ENCODE data around the gene RALGDS.

The RALGDS gene

GRCh38 chr9:133158695-133159094 lies 37.7 kb upstream of the RALGDS start:
- no peak for DNase-seq (ENCODE audit: extremely low read depth, low read depth)
- TF ChIP-seq CTCF (IDR thresholded peaks at IDR 0.05; ENCODE audit: low read depth, low read length) = no peak

- no peak for DNase-seq (ENCODE audit: extremely low read depth, low read depth)
- no peak for TF ChIP-seq CTCF (IDR thresholded peaks at IDR 0.05; ENCODE audit: low read depth, low read length)
Measured at GRCh38 chr9:133155156-133155555, 34.1 kb upstream of the RALGDS start.

- no peak for TF ChIP-seq CTCF (IDR thresholded peaks at IDR 0.05; ENCODE audit: low read depth, low read length)
- DNase-seq (ENCODE audit: extremely low read depth, low read depth) = no peak
Measured at GRCh38 chr9:133154097-133154989, 33.3 kb upstream of the RALGDS start.

GRCh38 chr9:133153227-133154096 lies 32.4 kb upstream of the RALGDS start:
- no peak for TF ChIP-seq CTCF (IDR thresholded peaks at IDR 0.05; ENCODE audit: low read depth, low read length)
- no peak for DNase-seq (ENCODE audit: extremely low read depth, low read depth)

GRCh38 chr9:133151601-133152525 lies 30.8 kb upstream of the RALGDS start:
- no peak for DNase-seq (ENCODE audit: extremely low read depth, low read depth)
- TF ChIP-seq CTCF (IDR thresholded peaks at IDR 0.05; ENCODE audit: low read depth, low read length) = no peak

- no peak for TF ChIP-seq CTCF (IDR thresholded peaks at IDR 0.05; ENCODE audit: low read depth, low read length)
Measured at GRCh38 chr9:133151041-133151440, 30.0 kb upstream of the RALGDS start.

More at GRCh38 chr9:133151041-133151440, 30.0 kb upstream of the RALGDS start:
- no peak for DNase-seq (ENCODE audit: extremely low read depth, low read depth)
